NCI-H460 (cell line): Measurements from ENCODE around the gene CYP26C1. TPM values are rescaled to one million over a fixed set of nuclear protein-coding genes. Genes with fewer than 3 reads are reported as not detected.

ENCODE experiments used
- DNase-seq: peaks from one replicate; pipeline ENCODE4 v3.0.0-alpha.2; 2016; ENCODE audit warnings: low read depth; ENCODE audit errors: extremely low read depth
- total RNA-seq: library from RNA; depleted of rRNA; stranded (reverse); fragments of >200 nt; shearing (Covaris generic); gene quantifications from 2 replicates; pipeline ENCODE4 v1.2.3, GENCODE V29; 2014

CYP26C1 gene
- total RNA-seq, 1 experiment from 2014 or later = 0.10 TPM

DNA sequence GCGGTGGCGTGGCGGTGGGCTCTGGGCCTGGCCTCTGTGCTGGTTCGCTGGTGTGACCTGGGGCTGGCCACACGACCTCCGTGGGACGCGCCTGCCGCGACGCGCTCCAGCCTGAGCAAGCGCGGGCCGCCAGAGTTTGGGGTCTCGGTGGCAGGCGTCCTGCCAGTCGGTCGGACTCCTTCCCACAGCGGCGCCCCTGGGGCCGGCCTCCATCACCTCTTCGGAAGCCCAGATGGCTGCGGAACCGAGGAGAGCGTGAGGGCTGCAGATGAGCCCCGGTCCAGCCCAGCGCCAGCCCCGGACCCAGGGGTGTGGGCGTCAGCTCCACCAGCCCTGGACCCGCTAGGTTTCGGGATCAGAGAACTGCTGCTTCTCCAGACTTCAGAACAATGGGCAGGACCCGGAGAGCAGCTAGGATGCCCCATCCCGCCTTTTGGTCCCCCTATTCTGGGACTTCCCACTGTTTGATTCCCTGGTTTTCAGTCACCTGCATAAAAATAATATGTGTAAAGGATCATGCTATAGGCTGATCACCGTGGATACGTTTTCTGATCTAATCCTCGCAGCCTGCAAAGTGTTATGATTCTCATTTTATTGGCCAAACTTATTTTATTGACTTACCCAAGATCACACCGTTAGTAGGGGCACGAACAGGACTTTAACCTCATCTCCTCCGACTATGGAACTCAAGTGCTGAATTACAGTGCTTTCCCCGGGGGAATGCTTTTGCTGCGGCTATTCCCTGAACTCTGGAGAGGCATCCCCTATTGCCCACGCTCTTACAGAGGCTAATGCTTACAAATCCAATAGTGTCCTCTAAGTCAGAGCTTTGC, 2.8 kb downstream of the CYP26C1 start:
- DNase-seq = no peak

DNA sequence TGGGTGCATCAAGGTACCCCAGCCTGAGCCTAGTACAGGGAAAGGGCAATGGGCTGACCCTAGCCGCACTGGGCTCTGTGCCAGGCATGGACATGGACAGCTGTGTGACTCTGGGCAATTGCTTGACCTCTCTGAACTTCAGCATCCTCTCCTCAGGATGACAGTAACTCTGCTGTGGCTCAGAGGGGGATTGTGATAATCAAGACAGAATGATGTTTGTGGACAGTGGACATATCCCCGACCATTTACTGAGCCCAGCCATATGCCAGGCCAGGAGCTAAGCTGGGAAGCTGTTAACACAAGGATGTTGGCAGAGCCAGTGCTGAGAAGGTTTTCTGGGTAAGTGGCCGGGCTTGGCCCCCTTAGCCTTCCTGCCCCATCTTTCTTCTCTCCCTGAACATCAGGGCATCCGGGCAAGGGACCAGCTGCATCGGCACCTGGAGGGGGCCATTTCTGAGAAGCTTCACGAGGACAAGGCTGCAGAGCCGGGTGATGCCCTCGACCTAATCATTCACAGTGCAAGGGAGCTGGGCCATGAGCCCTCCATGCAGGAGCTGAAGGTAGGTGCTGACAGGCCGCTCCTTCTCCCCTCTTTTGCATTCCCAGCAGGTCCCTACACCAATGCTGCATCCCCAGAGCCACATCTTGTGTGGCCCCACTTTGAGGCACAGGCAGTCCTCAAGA, 3.5 kb downstream of the CYP26C1 start:
- DNase-seq = no peak

DNA sequence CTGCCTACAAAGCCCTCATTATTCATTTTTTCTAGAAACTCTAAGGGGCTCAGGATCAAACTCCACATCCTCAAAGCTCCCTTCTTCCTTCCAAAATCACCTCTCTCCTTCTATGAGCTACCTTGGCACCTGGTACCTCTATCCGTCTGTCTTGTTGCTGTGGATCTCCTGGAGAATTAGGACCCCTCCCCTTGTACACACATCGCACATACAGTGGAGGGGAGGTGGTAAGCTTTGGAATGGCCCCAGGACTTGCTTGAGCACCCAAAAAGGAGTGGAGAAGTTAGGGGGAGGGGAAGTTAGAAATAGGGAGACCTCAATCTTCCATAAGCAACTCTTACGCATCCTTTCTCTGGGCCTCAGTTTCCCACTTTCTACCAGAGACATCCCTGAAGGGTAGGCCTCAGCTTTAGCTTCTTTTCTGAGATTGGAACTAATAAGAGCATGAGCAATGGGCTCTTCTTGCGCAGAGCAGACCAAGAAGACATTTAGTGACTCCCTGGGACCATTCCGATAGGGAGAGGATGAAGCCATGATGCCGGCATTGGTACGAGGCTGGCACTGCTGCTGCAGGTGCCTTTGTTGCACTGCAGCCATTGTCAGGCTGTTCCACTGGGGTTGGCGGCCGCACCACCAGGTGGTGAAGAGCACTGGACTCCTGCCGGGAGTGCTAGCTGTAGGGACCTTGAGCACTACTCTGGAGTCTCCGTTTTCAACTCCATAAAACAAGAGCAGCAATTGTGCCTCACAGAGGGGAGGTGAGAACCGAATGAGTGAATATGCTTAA, 4.5 kb downstream of the CYP26C1 start:
- no peak for DNase-seq

DNA sequence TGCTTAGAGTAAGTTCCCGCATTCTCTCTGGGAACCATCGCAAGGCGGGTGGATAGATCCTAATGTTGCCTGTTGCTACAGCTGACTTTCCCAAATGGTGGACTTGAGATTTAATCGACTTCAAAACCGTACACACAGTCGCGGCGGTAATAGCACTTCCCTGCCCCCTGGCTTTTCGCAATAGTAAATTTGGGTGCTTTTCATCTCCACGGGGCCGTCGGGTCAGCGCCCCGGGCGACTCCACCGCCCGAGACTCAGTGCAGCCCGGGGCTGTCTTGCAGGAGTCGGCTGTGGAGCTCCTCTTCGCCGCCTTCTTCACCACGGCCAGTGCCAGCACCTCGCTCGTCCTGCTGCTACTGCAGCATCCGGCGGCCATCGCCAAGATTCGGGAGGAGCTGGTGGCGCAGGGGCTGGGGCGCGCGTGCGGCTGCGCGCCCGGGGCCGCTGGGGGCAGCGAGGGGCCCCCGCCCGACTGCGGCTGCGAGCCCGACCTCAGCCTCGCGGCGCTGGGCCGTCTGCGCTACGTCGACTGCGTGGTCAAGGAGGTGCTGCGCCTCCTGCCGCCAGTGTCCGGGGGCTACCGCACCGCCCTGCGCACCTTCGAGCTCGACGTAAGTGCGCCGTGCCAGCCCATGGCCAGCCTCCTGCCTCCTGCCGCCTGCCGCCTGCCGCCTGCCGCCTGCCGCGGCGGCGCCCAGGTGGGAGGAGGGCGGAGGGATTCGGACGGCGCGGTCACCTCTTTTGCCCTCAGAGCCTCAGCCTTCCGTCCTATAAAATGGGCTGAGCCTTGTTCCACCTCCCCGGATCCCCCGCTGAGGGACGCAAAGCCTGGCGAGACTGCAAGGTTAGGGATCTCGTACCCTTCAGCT, 5.3 kb downstream of the CYP26C1 start:
- DNase-seq = no peak

DNA sequence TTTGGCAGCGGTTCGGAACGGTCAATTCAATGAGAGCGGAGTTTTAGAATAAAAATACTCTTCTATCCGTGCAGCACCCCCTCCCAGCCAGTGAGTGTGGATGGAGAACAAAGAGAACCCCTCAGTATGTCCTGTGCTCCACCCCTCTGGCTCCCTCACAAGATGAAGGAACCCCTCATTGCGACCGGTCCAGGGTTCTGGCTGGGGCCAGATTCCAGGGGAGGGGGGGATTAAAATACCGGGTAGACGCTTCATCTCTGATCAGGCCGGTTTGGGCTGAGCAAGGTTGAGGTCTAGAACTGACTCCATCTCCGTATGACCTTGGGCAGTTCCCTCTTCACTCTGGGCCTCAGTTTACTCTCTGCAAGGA, 5.9 kb downstream of the CYP26C1 start:
- no peak for DNase-seq

DNA sequence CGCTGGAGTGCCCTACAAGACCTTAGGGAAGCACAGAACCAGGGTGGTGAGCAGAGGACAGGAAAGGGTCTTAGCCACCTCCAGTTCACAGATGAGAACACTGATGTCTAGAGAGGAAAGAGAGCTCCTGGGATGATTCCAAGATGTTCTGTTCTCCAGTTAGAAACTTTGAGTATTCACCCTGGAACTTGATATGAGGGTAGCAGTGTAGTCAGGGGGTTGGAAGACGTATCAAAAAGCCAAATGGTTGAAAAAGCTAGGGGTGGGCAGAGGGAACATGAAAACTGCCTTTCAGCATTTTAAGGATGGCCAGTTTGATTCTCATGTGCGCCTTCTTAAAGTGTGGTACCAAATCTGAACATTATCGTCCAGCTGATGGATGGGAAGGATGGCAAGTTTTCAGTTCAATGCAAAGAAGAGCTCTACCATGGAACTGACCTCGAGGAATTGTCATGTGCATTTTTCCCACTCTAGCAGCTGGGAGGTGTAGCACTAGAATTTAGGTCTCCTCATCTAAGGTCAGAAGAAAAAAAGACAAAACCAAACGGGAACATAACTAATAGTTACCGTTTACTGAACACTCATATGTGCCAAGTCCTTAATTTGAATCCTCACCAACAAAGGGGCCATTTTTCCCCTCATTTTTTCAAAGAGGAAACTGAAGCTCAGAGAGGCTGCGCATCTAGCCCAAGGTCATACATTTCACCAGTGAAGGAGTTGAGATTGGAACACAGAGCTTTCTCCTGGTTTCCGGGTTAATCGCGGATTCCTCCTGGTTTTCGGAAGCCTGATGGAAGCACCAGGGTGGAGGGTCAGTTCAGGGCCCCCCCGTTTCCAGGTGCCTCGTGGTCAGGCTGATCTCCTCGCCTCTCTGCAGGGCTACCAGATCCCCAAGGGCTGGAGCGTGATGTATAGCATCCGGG, 7.1 kb downstream of the CYP26C1 start:
- no peak for DNase-seq

DNA sequence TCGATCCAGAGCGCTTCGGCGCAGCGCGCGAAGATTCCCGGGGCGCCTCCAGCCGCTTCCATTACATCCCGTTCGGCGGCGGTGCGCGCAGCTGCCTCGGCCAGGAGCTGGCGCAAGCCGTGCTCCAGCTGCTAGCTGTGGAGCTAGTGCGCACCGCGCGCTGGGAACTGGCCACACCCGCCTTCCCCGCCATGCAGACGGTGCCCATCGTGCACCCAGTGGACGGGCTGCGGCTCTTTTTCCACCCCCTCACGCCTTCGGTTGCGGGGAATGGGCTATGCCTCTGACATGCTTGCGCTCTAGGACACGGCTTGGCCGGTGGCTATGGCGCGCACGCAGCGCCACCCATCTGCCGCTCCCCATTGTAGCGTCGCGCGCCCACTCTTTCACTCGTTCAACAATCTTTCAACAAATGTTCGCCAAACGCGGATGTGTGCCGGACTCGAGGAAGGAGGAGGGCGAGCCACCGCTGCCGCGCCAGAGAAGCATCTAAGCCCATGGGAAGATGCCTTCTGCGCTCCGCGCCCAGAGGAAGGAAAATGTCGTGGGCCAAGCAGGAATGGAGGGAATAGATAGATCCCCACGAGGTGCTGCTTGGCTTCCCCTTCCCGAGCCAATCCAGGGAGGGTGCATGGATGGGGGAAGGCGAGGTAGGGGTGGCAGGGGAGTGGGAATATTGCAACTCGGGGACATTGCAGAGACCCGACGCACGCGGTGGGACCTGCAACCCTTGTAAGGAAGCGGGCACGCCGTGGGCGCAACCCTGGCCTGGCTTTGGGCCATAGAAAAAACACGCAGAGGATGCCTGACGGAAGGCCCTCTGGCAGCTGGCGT, 8.0 kb downstream of the CYP26C1 start:
- DNase-seq = no peak

DNA sequence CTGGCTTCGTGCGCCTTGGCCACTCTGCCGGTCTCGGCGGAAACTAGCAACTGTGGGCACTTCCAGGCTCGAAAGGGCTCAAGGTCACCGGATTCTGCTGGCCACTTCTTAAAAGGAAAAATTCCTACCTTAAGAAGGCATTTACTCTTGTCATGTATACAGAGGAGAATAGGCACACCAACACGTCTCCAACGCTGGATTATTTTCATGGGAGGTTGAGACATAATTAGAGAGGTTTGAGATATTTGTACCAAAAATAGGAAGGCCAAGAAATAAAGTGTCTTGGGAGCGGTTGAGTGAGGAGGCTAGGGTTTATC, 8.6 kb downstream of the CYP26C1 start:
- DNase-seq = no peak

DNA sequence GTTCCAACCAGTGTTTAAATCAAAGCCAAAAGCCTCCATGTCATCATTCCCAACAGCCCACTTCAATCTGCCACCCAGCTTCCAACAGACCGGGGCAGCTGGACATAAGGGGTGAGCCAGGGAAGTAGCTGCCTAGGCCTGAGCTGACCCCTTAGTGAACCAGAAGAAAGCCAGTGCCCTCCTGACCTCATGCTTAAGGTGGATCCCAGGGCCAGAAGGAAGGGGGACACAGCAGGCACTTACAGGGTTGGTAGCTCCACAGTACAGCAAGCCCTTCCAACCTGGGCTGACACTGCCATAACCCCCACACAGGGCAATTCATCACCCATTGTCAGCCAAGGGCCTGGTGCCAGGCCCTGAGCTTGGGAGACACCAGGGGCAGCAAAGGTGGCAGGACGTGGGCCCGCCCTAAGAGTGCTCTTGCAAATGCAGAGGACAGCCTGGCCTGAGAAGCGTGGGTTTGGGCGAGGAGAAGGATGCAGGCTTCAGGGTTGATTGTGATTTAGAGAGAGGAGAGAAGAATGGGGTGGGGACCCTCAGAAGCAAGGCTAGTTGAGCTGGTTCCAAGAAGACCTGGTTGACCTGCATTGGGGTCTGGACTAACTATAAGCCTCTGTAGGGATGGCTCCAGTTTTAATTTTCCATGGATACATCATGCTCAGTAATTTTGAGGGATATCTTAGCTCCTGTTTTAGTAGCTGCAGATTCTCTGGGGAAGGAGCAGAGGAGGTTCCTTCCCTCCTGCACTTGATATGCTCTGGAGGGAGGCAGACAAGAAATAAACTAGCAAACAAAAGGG, 10.0 kb downstream of the CYP26C1 start:
- DNase-seq = no peak

DNA sequence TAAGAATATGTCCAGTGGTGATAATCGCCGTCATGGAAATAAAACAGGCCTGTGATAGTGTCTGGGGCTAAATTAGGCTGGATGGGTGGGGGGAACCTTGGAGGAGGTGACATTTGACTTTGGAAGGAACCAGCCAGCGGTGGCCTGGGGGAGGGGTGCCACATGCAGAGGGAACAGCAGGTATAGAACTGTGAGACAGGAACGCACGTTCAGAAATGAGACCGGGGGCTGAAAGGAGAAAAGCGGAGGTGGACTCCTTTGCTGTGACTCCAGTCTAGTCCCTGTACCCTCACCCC, 10.5 kb downstream of the CYP26C1 start:
- no peak for DNase-seq

DNA sequence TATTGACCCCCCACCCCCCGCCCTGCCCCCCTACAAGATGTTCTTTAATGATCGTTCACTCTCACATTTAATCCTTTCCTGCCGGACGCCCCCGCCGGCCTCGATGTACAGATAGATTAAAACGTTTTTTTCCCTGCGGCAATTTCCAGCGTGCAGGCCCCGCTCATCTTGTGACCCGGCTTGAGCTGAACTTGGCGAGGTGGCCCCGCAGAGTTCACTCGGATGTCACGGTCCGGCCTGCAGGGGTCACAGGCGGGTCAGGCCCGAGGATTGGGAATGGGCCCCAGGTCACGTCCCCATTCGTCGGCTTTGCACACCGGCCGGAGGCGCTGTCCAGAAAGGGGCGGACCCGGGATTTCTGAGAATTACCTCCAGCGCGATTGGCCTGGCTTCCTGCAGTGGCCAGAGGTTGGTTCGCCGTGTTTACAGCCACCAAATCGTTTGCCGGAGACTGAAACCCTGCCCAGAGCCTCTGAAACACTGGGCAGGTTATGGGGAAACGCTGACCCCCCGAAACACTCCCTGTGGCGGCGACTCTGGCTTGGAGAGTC, 11.2 kb downstream of the CYP26C1 start:
- peak; percentile 18 for DNase-seq

DNA sequence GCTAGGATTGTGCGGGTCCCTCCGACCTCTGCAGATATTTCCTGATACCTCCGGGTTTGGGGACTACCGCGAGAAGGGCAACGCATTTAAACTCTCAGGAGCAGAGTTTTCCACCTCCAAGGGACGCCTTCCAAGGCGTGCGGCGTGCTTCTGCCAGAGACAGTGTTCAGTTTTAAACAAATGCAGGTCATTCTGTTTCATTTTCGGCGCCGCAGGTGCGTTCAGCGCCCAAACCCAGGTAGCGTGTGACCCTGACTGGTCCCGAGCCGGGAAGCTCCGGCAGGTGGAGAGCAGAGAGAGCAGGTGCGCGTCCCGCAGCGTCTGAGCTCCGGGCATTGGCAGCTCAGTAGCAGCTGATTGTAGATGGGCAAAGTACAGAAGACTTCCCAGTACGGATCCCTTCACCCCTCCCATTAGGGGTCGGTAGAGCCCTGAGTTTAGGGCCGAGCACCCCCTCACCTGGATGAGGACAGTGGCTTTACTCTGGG, 11.7 kb downstream of the CYP26C1 start:
- no peak for DNase-seq

DNA sequence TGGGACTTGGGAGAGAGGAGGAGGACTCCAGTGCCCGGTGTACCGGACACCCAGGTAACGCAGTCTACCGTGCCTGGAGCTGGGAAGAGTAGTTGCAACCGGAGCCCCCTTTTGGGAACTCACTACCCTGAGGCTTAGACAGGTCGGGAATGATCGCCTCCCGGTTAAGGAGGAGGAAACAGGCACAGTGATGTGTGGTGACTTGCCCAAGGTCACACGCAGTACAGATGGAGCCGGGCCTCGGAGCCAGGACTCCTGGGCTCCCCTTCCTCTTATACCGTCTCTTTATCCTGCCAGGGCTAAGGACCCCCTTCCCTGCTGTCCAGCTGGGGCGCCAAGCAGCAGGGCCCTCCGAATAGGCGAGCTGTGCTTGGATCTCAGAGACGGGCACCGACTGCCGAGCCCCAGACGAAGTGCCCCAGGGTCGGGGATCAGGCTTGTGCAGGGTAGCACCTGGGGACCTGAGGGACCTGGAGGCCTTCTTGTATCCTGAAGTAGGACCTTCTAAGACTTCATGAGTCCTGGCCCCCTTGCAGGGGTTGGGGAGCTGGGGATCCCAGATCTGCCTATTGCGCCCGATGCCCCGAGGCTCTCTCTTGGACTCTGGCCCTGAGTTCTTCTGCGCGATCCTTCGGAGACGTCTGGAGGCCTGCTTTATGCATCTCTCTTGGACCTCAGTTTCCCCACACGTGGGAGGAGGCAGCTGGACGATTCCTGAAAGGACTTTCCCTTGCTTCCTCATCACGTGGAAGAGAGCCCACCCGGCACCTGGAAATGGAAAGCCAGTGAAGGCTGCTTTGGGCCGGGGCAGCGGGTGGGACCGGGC, 12.3 kb downstream of the CYP26C1 start:
- DNase-seq = no peak

DNA sequence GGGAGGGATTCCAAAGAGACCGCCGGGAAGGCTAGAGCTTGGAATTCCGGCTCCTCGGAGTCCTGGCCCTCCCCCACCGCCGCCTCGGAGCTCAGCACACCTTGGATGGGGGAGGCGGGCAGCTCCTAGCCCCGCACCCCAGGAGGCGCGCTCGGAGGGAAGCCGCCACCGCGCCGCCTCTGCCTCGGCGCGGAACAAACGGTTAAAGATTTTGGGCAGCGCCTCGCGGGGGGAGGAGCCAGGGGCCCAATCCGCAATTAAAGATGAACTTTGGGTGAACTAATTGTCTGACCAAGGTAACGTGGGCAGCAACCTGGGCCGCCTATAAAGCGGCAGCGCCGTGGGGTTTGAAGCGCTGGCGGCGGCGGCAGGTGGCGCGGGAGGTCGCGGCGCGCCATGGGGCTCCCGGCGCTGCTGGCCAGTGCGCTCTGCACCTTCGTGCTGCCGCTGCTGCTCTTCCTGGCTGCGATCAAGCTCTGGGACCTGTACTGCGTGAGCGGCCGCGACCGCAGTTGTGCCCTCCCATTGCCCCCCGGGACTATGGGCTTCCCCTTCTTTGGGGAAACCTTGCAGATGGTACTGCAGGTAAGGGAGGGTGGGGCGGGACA, 13.0 kb downstream of the CYP26C1 start, which contains the start of gene CYP26A1:
Gene CYP26A1 (plus strand): TSS at position 355 of the 608 bp plus-strand sequence. CDS start 42 bp downstream, at position 397.
- DNase-seq = no peak

DNA sequence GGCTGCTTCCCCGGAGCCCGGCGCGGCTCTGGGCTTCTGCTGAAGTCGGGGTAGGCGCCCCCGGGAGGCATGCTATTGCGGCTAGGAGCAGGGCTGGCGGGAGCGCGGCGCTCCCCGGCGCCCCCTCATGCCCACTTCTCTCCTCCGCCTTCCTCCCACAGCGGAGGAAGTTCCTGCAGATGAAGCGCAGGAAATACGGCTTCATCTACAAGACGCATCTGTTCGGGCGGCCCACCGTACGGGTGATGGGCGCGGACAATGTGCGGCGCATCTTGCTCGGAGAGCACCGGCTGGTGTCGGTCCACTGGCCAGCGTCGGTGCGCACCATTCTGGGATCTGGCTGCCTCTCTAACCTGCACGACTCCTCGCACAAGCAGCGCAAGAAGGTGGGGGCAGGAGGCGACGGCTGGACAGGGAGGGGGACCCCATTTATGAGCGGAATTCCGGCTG, 13.6 kb downstream of the CYP26C1 start:
- peak; percentile 16 for DNase-seq
